Brain microvascular endothelial cell (primary cell): Measurements from ENCODE around the gene HMCN2.

Source experiments
- DNase-seq: peaks from one replicate; pipeline ENCODE4 v3.0.0-alpha.2; 2020
- H3K27ac ChIP-seq: fragments of 250-450 bp; sonication (Bioruptor Pico); 2 replicates; pipeline ENCODE4 v1.5.1; 2020; ENCODE audit warnings: mild to moderate bottlenecking, moderate library complexity
- H3K27me3 ChIP-seq: fragments of 250-450 bp; sonication (Bioruptor Pico); replicated peaks from 2 replicates; pipeline ENCODE4 v1.5.1; 2020; ENCODE audit warnings: mild to moderate bottlenecking
- H3K36me3 ChIP-seq: fragments of 250-450 bp; sonication (Bioruptor Pico); replicated peaks from 2 replicates; pipeline ENCODE4 v1.5.1; 2020; ENCODE audit warnings: mild to moderate bottlenecking
- H3K4me3 ChIP-seq: 2 replicates; pipeline ENCODE4 v1.5.1; 2011; ENCODE audit warnings: low read depth, mild to moderate bottlenecking, control low read depth, low read length, moderate library complexity
- CTCF ChIP-seq: IDR thresholded peaks from 2 replicates; pipeline ENCODE4 v1.5.1; 2011; ENCODE audit warnings: low read depth, mild to moderate bottlenecking, moderate library complexity, low read length, control low read depth, inconsistent platforms; ENCODE audit errors: missing control alignments
- in situ Hi-C: cut with HindIII; loops from 2 replicates; pipeline ENCODE4 v1.10.0; 2017; ENCODE audit warnings: low sequenced_read_pairs, low pct_ligation_motif_present

HMCN2 gene

GRCh38 chr9:130237076-130237475 lies 28.5 kb upstream of the HMCN2 start:
- H3K27ac ChIP-seq = no peak overlapping the region
- DNase-seq = no peak
- no peak for TF ChIP-seq CTCF
- no peaks in the 10 kb centered on the region for H3K27me3 ChIP-seq
- in situ Hi-C loops = no loop called here
- H3K4me3 ChIP-seq = no peak overlapping the region
- peaks cover 5% of the 10 kb centered on the region for H3K36me3 ChIP-seq

GRCh38 chr9:130237763-130238524 lies 27.6 kb upstream of the HMCN2 start:
- Histone ChIP-seq H3K4me3 (no peak overlapping the region), H3K36me3 (peaks cover 4% of the 10 kb centered on the region), H3K27me3 (no peaks in the 10 kb centered on the region), H3K27ac (no peak overlapping the region)
- no peak for DNase-seq
- in situ Hi-C loops = no loop called here
- TF ChIP-seq CTCF = no peak

GRCh38 chr9:130239363-130239695 lies 26.2 kb upstream of the HMCN2 start:
- no peak overlapping the region for H3K27ac ChIP-seq
- DNase-seq = no peak
- no peak for TF ChIP-seq CTCF
- no peaks in the 10 kb centered on the region for H3K27me3 ChIP-seq
- in situ Hi-C loops = no loop called here
- no peaks in the 10 kb centered on the region for H3K36me3 ChIP-seq
- no peak overlapping the region for H3K4me3 ChIP-seq

- H3K4me3 ChIP-seq = no peak overlapping the region
- in situ Hi-C loops = no loop called here
- no peak for TF ChIP-seq CTCF
- DNase-seq = no peak
- H3K27ac ChIP-seq = no peak overlapping the region
- H3K27me3 ChIP-seq = no peaks in the 10 kb centered on the region
- no peaks in the 10 kb centered on the region for H3K36me3 ChIP-seq
These were observed 25.8 kb upstream of the HMCN2 start for GRCh38 chr9:130239741-130240241.

- no peaks in the 10 kb centered on the region for H3K27me3 ChIP-seq
- H3K4me3 ChIP-seq = no peak overlapping the region
- no peak overlapping the region for H3K27ac ChIP-seq
- DNase-seq = peak; percentile 81
- no peaks in the 10 kb centered on the region for H3K36me3 ChIP-seq
- in situ Hi-C loops = no loop called here
- TF ChIP-seq CTCF = no peak
These were observed 25.0 kb upstream of the HMCN2 start for GRCh38 chr9:130240410-130241197.
